ENCODE measurements around the gene WDR43.

The WDR43 gene

DNA sequence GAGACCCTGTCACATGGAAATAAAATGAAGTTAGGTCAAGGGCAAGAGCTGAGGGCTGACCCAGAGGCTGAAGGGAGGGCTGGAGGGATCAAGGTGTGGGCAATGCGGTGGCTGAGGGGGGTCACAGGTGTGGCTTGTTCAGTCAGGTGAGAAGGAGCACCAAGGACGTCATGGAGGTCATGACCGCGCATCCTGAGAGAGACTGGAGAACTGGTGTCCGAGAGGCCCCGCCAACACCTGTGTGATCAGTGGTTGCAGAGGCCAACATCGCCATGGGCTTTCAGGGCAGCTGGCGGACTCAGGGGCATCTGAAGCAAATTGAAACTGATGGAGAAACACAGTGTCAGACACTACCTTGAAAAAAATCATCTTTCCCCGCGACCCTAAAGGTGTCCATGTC lies 99.6 kb downstream of the WDR43 start:
- DNase-seq (ENCODE audit: low spot score), result no peak

DNA sequence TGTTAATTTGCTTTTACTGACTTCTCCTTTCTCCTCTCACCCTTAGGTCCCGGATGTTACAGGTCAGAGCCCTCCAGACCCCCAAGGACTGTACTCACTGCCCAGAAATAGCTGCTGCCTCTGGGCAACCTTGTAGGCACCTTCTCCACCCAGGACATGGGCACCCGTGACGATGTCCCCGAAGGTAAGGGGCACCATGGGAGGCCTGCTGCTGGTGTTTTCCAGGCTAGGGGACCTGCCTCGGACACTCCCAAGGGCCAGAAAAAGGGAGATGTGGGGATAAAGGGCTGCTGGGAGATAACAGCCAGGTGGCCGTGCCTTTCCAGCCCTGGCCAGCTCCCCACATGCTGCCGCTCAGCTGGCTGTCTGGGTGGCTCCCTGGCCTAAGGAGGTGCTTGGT lies 100.2 kb downstream of the WDR43 start:
- no peak for DNase-seq (ENCODE audit: low spot score)

DNA sequence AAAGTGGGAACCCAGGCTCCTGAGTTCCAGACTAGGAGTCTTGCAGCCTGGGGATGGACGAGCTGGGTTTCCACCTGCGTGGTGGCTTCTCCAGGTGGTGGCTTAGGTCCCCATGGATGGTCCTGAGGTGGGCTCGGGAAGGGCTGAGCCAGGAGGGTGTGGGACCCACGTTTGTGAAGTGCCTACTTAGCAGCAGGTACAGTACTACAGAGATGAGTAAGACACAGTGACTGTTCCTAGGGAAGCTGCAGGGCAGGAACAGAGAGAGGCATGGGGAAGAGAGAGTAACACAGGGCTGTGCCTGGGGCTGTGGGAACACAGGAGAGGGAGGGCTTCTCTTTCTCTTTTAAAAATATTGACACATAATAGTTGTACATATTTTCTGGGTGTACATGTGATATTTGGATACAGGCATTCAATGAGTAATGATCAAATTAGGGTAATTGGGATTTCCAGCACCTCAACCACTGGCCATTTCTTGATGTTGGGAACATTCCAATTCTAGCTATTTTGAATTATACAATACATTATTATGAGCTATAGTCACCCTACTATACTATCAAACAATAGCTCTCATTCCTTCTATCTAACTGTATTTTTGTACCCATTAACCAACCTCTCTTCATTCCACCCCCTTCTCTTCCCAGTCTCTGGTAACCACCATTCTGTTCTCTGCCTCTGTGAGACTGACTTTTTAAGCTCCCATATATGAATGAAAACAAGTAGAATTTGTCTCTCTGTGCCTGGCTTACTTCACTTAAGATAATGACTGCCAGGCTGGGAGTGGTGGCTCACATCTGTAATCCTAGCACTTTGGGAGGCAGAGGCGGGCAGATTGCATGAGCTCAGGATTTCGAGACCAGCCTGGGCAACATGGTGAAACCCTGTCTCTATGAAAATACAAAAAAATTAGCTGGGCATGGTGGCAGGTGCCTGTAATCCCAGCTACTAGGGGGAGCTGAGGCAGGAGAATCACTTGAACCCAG lies 101.6 kb downstream of the WDR43 start:
- no peak for DNase-seq (ENCODE audit: low spot score)

DNA sequence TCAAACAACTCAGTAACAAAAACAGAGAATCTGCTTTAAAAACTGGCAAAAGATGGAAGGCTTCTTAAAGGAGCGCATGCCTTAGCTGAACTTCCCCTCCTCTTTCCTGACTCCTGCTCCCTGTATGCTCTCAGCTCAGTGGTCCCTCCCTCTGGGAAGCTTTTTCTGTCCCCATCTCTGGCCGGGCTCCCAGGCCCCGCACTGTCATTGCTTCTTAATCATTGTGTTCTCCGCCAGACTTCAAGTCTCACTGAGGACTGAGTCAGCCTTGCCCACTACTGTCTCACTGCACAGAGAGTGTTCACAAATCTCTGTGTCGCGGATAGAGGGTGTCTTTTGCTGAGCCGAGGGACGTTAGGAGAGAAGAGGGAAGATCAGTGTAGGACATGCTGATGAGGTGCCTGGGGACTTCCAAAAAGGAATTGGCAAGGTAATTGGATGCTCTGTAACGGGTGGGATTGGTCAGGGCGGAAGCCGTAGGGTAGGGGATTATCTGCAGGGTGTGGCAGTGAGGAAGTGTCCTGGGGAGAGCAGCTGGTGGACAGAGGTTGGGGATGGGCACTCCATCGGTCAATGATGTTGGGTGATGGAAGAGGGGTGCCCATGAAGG lies 102.9 kb downstream of the WDR43 start:
- DNase-seq (ENCODE audit: low spot score), result peak; percentile 31

All from pons (tissue), 1 donor.